Natural killer cell (primary cell): Measurements from ENCODE around the gene BRAT1. TPM values are rescaled to one million over a fixed set of nuclear protein-coding genes. Genes with fewer than 3 reads are reported as not detected.

Experiments used
- ATAC-seq, 3 donors: fragments of 150-1000 bp in 2 of 3; fragments of 200-7000 bp in 1 of 3; cut with Tn5 transposase; 1 replicate in 1 of 3; 2 replicates in 2 of 3; pipeline ENCODE4 v1.10.0; 2021; ENCODE audit warnings: mild to moderate bottlenecking in 2 of 3, moderate library complexity in 2 of 3
- DNase-seq, 2 donors: peaks; one replicate each; pipeline versions ENCODE4 v3.0.0 to v3.0.0-alpha.2; 2013 to 2021; ENCODE audit warnings: mixed read lengths in 1 of 2
- H3K27ac ChIP-seq: one replicate; pipeline ENCODE4 v1.5.1; 2013; ENCODE audit warnings: mild to moderate bottlenecking, low read length
- H3K27me3 ChIP-seq: one replicate; pipeline ENCODE4 v1.6.1; 2013; ENCODE audit warnings: low read length; ENCODE audit not compliant: control insufficient read depth, insufficient read depth
- H3K36me3 ChIP-seq: one replicate; pipeline ENCODE4 v1.6.1; 2013; ENCODE audit warnings: low read length; ENCODE audit not compliant: control insufficient read depth, insufficient read depth
- H3K4me1 ChIP-seq: one replicate; pipeline ENCODE4 v1.6.1; 2013; ENCODE audit warnings: low read length; ENCODE audit not compliant: control insufficient read depth, insufficient read depth
- H3K4me3 ChIP-seq: one replicate; pipeline ENCODE4 v1.5.1; 2013; ENCODE audit warnings: low read length
- H3K9me3 ChIP-seq: one replicate; pipeline ENCODE4 v1.6.1; 2013; ENCODE audit warnings: low read length; ENCODE audit not compliant: control insufficient read depth, insufficient read depth
- H3K27ac Mint-ChIP-seq, 2 donors: one replicate each; pipeline ENCODE4 v1.8.0; 2022; ENCODE audit warnings: mild to moderate bottlenecking in 2 of 2, mixed read lengths in 2 of 2, moderate library complexity in 1 of 2
- H3K27me3 Mint-ChIP-seq, 2 donors: one replicate each; pipeline ENCODE4 v1.8.0; 2022; ENCODE audit warnings: low read depth in 2 of 2, mixed read lengths in 2 of 2
- H3K36me3 Mint-ChIP-seq: one replicate; pipeline ENCODE4 v1.8.0; 2022; ENCODE audit warnings: mixed read lengths
- H3K4me1 Mint-ChIP-seq, 2 donors: one replicate each; pipeline ENCODE4 v1.8.0; 2022; ENCODE audit warnings: mixed read lengths in 2 of 2
- H3K4me3 Mint-ChIP-seq: one replicate; pipeline ENCODE4 v1.8.0; 2022; ENCODE audit warnings: mild to moderate bottlenecking, moderate library complexity, mixed read lengths
- H3K9me3 Mint-ChIP-seq, 2 donors: one replicate each; pipeline ENCODE4 v1.8.0; 2022; ENCODE audit warnings: mixed read lengths in 2 of 2
- WGBS: methylation state at CpG from one replicate; pipeline ENCODE4 v1.1.7; 2013; ENCODE audit warnings: missing lambda C conversion rate; ENCODE audit not compliant: insufficient coverage; 5-methylcytosine and 5-hydroxymethylcytosine counted together
- intact Hi-C: fragments of 100-400 bp; cut with micrococcal nuclease; formaldehyde crosslinking; loops from one replicate; pipeline ENCODE4 v1.14.2; 2022
- total RNA-seq, 4 donors: library from RNA; stranded (reverse); fragments of 120-200 nt in 1 of 4; gene quantifications; one replicate each; pipeline versions ENCODE4 v1.2.3 to v1.2.4, GENCODE V29; 2013 to 2022
- TF ChIP-seq, protein P1 (sequence below): fragments of 200-600 bp; IDR thresholded peaks from one replicate; pipeline ENCODE4 v1.8.0; 2022; ENCODE audit warnings: antibody characterized with exemption

BRAT1 gene
- total RNA-seq, 3 donors from 2014 or later (not counting 1 experiment from before 2014, with no cell fraction given) = 24.9 to 26.7 (median 25.6) TPM

DNA sequence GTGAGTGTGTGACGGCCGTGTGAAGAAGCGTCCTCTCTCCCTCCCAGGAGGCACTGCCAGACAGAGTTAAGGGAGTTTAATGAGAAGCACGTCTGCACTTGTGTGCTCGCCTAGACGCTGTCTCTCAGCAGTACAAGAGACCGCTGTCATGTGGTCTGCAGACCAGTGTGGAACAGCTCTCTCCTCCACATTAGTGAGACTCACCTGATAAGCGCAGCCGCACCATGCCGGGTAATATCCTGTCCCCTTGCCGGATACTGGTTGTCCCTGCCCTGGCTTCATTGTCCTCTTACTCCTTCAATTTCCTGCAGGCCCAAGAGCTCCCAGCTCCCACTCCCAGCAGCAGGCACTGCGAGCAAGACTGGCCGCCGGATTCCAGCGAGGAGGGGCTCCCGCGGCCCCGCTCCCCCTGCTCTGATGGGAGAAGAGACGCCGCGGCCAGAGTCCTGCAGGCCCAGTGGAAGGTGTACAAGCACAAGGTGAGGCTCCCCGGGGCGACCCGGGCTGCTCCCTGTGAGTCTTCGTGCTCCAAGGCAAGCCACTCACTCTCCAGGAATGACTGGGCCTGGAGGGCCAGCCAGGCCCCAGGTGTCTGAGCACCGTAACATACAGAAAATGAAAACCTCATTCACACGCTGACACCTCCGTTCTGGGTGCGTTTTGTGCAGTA, 43.0 kb upstream of the BRAT1 start:
- Histone ChIP-seq H3K36me3 (peaks cover 15% of the 10 kb centered on the region), H3K9me3 (no peaks in the 10 kb centered on the region), H3K27ac (no peak overlapping the region), H3K27me3 (no peaks in the 10 kb centered on the region), H3K4me3 (no peak overlapping the region), H3K4me1 (no peaks in the 10 kb centered on the region)
- WGBS = 96% methylated on average over 29 of the region's 29 CpGs
- Mint-ChIP-seq H3K4me3 (no peak overlapping the region), H3K27ac (no peak overlapping the region), H3K9me3 (no peaks in the 10 kb centered on the region), H3K36me3 (no peaks in the 10 kb centered on the region), H3K4me1 (peaks cover 0 to 5% of the 10 kb centered on the region in 2 donors), H3K27me3 (no peaks in the 10 kb centered on the region)
- no peak for DNase-seq
- ATAC-seq = no peak
- TF ChIP-seq, protein P1, sequence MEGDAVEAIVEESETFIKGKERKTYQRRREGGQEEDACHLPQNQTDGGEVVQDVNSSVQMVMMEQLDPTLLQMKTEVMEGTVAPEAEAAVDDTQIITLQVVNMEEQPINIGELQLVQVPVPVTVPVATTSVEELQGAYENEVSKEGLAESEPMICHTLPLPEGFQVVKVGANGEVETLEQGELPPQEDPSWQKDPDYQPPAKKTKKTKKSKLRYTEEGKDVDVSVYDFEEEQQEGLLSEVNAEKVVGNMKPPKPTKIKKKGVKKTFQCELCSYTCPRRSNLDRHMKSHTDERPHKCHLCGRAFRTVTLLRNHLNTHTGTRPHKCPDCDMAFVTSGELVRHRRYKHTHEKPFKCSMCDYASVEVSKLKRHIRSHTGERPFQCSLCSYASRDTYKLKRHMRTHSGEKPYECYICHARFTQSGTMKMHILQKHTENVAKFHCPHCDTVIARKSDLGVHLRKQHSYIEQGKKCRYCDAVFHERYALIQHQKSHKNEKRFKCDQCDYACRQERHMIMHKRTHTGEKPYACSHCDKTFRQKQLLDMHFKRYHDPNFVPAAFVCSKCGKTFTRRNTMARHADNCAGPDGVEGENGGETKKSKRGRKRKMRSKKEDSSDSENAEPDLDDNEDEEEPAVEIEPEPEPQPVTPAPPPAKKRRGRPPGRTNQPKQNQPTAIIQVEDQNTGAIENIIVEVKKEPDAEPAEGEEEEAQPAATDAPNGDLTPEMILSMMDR = no peak
- intact Hi-C loops = no loop called here

DNA sequence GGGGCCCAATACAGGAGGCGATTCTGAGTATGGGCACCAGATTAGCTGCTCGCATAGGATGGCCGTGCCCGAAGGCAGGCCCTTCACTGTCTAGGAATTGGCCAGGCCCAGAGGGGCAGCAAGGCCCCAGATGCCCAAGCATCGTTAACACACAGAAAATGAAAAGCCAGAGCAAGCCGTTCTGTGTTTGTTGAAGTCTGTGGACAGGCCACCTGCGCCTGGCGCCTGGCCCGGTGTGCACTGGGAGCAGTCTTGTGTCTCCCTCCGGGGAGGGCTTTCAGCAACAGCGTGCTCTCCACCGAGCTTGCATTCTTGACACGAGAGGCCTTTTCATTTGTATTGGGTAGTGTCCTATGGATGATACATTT, 41.9 kb upstream of the BRAT1 start:
- H3K4me1 Mint-ChIP-seq = no peaks in the 10 kb centered on the region
- no peaks in the 10 kb centered on the region for H3K27me3 Mint-ChIP-seq
- Histone ChIP-seq H3K27me3 (no peaks in the 10 kb centered on the region), H3K27ac (no peak overlapping the region), H3K36me3 (peaks cover 15% of the 10 kb centered on the region), H3K4me3 (no peak overlapping the region), H3K9me3 (no peaks in the 10 kb centered on the region), H3K4me1 (no peaks in the 10 kb centered on the region)
- H3K36me3 Mint-ChIP-seq = no peaks in the 10 kb centered on the region
- H3K9me3 Mint-ChIP-seq = no peaks in the 10 kb centered on the region
- no peak for ATAC-seq
- intact Hi-C loops = no loop called here
- no peak overlapping the region for H3K27ac Mint-ChIP-seq
- WGBS = 91% methylated on average over 13 of the region's 13 CpGs
- TF ChIP-seq, protein P1 = no peak
- H3K4me3 Mint-ChIP-seq = no peak overlapping the region
- no peak for DNase-seq

DNA sequence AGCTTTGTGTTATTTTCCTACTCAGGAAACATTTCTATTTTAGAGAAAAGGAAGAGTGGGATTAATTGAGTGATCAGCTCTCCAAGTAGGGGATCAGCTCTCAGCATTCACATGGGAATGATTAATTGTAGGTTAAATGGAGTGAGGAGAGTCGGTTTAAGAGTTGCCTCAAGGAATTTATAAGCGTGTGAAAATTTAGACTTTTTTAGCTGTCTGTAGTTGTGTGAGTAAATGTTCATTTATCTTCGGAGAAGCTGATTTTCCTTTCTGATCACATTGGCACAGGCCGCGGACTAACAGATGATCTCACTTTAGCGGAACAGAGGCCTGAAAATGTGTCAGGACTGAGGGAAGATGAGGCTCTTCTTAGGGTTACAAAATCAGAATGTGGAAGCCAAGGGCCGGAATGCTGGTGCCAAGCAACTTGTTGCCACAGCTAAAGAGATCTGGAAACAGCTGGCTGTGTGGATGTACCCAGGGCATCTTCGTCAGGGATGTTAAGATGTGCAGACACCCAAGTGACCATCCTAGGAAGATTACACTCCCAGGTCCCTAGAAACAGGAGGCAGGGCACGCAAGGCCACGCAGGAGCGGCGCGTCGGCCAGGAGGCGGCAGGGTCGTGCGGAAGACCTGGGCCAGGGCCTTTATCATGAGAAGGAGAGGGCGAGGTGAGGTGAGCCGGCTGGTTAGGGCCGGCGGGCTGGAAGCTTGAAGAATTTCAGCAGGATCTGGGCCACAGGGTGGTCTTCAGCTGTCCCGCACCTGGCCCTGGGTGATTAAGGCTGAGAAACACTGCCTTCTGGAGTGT, 41.3 kb upstream of the BRAT1 start:
- H3K4me1 Mint-ChIP-seq = no peaks in the 10 kb centered on the region
- no peaks in the 10 kb centered on the region for H3K9me3 ChIP-seq
- no peaks in the 10 kb centered on the region for H3K9me3 Mint-ChIP-seq
- H3K27ac Mint-ChIP-seq = no peak overlapping the region
- peaks cover 15% of the 10 kb centered on the region for H3K36me3 ChIP-seq
- 92% methylated on average over 22 of the region's 22 CpGs for WGBS
- no peak overlapping the region for H3K4me3 ChIP-seq
- no peaks in the 10 kb centered on the region for H3K36me3 Mint-ChIP-seq
- no peaks in the 10 kb centered on the region for H3K27me3 Mint-ChIP-seq
- no peak overlapping the region for H3K4me3 Mint-ChIP-seq
- H3K27me3 ChIP-seq = no peaks in the 10 kb centered on the region
- intact Hi-C loops = no loop called here
- no peak overlapping the region for H3K27ac ChIP-seq
- ATAC-seq (no peak), DNase-seq (no peak)
- H3K4me1 ChIP-seq = no peaks in the 10 kb centered on the region
- TF ChIP-seq, protein P1 = no peak
